ENCODE measurements around the gene P2RY6.

GRCh38 chr11:73246303-73246702, 25.8 kb upstream of the P2RY6 start:
- TF ChIP-seq, protein P1, sequence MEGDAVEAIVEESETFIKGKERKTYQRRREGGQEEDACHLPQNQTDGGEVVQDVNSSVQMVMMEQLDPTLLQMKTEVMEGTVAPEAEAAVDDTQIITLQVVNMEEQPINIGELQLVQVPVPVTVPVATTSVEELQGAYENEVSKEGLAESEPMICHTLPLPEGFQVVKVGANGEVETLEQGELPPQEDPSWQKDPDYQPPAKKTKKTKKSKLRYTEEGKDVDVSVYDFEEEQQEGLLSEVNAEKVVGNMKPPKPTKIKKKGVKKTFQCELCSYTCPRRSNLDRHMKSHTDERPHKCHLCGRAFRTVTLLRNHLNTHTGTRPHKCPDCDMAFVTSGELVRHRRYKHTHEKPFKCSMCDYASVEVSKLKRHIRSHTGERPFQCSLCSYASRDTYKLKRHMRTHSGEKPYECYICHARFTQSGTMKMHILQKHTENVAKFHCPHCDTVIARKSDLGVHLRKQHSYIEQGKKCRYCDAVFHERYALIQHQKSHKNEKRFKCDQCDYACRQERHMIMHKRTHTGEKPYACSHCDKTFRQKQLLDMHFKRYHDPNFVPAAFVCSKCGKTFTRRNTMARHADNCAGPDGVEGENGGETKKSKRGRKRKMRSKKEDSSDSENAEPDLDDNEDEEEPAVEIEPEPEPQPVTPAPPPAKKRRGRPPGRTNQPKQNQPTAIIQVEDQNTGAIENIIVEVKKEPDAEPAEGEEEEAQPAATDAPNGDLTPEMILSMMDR (IDR thresholded peaks at IDR 0.05) = no peak
- TF ChIP-seq EP300 (IDR thresholded peaks at IDR 0.05) (no peak), POLR2AphosphoS5 (IDR thresholded peaks at IDR 0.05) (no peak), POLR2A (IDR thresholded peaks at IDR 0.05) (no peak)

Data from suprapubic skin (tissue), 4 donors.